ENCODE data around the gene ERF. TPM values are rescaled to one million over a fixed set of nuclear protein-coding genes. Genes with fewer than 3 reads are reported as not detected.
"Not testable (repeated sequence)": the region's sequence is repeated elsewhere in the genome, so short reads cannot be mapped to it uniquely, and the experiment has no call there.

Gene ERF
- total RNA-seq, 1 donor from 2014 or later: 109 TPM

DNA sequence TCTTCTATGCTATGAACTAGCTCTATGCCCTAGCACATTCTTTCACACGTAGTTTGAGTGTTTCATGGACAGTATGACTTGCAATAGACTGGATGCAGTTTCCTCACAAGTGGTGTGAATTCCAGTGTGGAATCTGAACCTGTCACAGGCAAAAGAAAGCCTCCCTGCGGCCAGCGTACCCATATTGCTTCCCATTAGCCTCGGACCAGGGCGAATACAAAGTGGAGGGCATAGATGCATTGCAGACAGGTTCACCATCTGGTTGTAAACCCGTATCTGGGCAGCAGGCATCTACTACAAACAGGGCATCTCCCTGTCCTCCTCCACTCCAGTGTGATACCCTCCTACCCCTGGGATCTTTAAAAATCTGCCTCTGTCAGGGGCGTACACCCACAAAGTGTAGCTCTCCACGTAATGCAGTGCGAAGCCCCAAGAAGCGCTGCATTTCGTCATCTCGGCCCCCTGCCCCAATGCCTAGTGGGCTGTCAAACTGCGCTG lies 12.8 kb upstream of the ERF start:
- Mint-ChIP-seq H3K36me3 (ENCODE audit: low read depth, unreplicated experiment) (peaks cover 6% of the 10 kb centered on the region), H3K27me3 (ENCODE audit: unreplicated experiment) (peaks cover 2% of the 10 kb centered on the region), H3K4me3 (ENCODE audit: unreplicated experiment) (no peak overlapping the region), H3K9me3 (ENCODE audit: unreplicated experiment) (no peaks in the 10 kb centered on the region), H3K4me1 (ENCODE audit: unreplicated experiment) (peaks cover 28% of the 10 kb centered on the region), H3K27ac (ENCODE audit: unreplicated experiment) (no peak overlapping the region)
- TF ChIP-seq, protein P1, sequence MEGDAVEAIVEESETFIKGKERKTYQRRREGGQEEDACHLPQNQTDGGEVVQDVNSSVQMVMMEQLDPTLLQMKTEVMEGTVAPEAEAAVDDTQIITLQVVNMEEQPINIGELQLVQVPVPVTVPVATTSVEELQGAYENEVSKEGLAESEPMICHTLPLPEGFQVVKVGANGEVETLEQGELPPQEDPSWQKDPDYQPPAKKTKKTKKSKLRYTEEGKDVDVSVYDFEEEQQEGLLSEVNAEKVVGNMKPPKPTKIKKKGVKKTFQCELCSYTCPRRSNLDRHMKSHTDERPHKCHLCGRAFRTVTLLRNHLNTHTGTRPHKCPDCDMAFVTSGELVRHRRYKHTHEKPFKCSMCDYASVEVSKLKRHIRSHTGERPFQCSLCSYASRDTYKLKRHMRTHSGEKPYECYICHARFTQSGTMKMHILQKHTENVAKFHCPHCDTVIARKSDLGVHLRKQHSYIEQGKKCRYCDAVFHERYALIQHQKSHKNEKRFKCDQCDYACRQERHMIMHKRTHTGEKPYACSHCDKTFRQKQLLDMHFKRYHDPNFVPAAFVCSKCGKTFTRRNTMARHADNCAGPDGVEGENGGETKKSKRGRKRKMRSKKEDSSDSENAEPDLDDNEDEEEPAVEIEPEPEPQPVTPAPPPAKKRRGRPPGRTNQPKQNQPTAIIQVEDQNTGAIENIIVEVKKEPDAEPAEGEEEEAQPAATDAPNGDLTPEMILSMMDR (IDR thresholded peaks at IDR 0.05; ENCODE audit: unreplicated experiment): no peak
- DNase-seq (ENCODE audit: low spot score): no peak

DNA sequence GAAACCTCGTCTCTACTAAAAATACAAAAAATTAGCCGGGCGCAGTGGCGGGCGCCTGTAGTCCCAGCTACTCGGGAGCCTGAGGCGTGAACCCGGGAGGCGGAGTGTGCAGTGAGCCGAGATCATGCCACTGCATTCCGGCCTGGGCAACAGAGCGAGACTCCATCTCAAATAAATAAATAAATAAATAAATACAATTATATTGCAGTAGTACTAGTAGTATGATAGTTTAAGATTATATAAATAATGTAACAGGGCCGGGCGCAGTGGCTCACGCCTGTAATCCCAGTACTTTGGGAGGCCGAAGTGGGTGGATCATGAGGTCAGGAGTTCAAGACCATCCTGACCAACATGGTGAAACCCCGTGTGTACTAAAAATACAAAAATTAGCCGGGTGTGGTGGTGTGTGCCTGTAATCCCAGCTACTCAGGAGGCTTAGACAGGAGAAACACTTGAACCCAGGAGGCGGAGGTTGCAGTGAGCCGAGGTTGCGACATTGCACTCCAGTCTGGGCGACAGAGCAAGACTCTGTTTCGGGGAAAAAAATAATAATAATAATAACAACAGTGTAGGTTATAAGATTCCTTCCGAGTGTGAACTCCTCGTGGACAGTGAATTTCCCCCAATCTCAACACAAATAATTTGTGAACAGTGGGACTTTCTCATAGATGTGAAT lies 12.1 kb upstream of the ERF start:
- H3K4me1 Mint-ChIP-seq (ENCODE audit: unreplicated experiment): peaks cover 28% of the 10 kb centered on the region
- not testable (repeated sequence) for H3K4me3 Mint-ChIP-seq (ENCODE audit: unreplicated experiment); H3K27ac Mint-ChIP-seq (ENCODE audit: unreplicated experiment); H3K9me3 Mint-ChIP-seq (ENCODE audit: unreplicated experiment); DNase-seq (ENCODE audit: low spot score); H3K36me3 Mint-ChIP-seq (ENCODE audit: low read depth, unreplicated experiment); H3K27me3 Mint-ChIP-seq (ENCODE audit: unreplicated experiment)

DNA sequence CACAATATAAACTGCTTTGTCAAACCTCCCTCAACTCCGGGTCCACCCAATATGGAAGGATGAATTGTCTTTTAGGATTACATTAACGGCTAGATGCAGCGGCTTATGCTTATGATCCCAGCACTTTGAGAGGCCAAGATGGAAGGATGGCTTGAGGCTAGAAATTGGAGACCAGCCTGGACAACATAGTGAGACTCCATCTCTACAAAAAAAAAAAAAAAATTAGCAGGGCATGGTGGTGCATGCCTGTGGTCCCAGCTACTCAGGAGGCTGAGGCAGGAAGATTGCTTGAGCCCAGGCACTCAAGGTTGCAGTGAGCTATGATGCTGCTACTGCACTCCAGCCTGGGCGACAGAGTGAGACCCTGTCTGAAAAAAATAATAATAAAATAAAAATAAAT lies 11.2 kb upstream of the ERF start:
- H3K4me3 Mint-ChIP-seq (ENCODE audit: unreplicated experiment); H3K9me3 Mint-ChIP-seq (ENCODE audit: unreplicated experiment); H3K27me3 Mint-ChIP-seq (ENCODE audit: unreplicated experiment); DNase-seq (ENCODE audit: low spot score); H3K36me3 Mint-ChIP-seq (ENCODE audit: low read depth, unreplicated experiment); H3K27ac Mint-ChIP-seq (ENCODE audit: unreplicated experiment): not testable (repeated sequence)
- H3K4me1 Mint-ChIP-seq (ENCODE audit: unreplicated experiment): peaks cover 23% of the 10 kb centered on the region

DNA sequence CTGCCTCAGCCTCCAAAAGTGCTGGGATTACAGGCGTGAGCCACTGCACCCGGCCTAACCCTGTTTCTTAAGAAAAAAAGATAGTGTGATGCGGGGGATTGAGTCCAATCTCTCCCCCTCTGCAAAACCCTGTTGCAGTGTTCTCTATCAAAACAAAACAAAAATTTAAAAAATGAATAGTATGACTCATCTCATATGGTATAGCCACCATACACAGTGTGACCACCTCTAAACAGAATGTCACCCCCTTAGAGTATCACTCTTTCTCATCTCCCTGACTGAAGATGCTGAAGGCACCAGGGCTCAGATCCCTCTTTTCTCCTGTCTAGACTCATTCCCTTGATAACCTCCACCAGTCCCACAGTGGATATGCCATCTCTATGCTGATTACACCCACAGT lies 6.8 kb upstream of the ERF start:
- Mint-ChIP-seq H3K36me3 (ENCODE audit: low read depth, unreplicated experiment) (no peaks in the 10 kb centered on the region), H3K27me3 (ENCODE audit: unreplicated experiment) (no peaks in the 10 kb centered on the region), H3K4me1 (ENCODE audit: unreplicated experiment) (peaks cover under 1% of the 10 kb centered on the region), H3K4me3 (ENCODE audit: unreplicated experiment) (no peak overlapping the region), H3K27ac (ENCODE audit: unreplicated experiment) (no peak overlapping the region), H3K9me3 (ENCODE audit: unreplicated experiment) (no peaks in the 10 kb centered on the region)
- TF ChIP-seq, protein P1 (IDR thresholded peaks at IDR 0.05; ENCODE audit: unreplicated experiment): no peak
- DNase-seq (ENCODE audit: low spot score): no peak

DNA sequence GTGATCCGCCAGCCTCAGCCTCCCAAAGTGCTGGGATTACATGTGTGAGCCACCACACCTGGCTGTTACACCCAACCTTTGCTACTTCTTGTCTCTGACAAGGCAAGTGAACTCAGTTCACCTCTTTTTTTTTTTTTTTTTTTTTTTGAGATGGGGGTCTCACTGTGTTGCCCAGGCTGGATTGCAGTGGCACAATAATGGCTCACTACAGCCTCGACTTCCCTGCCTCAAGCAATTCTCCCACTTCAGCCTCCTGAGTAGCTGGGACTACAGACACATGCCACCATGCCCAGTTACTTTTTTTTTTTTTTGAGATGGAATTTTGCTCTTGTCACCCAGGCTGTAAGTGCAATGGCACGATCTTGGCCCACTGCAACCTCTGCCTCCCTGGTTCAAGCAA lies 2.9 kb upstream of the ERF start:
- not testable (repeated sequence) for H3K27ac Mint-ChIP-seq (ENCODE audit: unreplicated experiment); H3K4me3 Mint-ChIP-seq (ENCODE audit: unreplicated experiment); H3K27me3 Mint-ChIP-seq (ENCODE audit: unreplicated experiment); H3K36me3 Mint-ChIP-seq (ENCODE audit: low read depth, unreplicated experiment); H3K9me3 Mint-ChIP-seq (ENCODE audit: unreplicated experiment); DNase-seq (ENCODE audit: low spot score)
- H3K4me1 Mint-ChIP-seq (ENCODE audit: unreplicated experiment): peaks cover 10% of the 10 kb centered on the region

- Mint-ChIP-seq H3K4me1 (ENCODE audit: unreplicated experiment) (peaks cover 22% of the 10 kb centered on the region), H3K27me3 (ENCODE audit: unreplicated experiment) (peaks cover 18% of the 10 kb centered on the region), H3K4me3 (ENCODE audit: unreplicated experiment) (peak overlapping the region; percentile 83), H3K27ac (ENCODE audit: unreplicated experiment) (peak overlapping the region; percentile 84), H3K9me3 (ENCODE audit: unreplicated experiment) (no peaks in the 10 kb centered on the region), H3K36me3 (ENCODE audit: low read depth, unreplicated experiment) (peaks cover 4% of the 10 kb centered on the region)
- TF ChIP-seq, protein P1 (IDR thresholded peaks at IDR 0.05; ENCODE audit: unreplicated experiment): no peak
- DNase-seq (ENCODE audit: low spot score): peak; percentile 49
These were observed 1.1 kb upstream of the ERF start for GRCh38 chr19:42255766-42256745.

Measured in endothelial cell (in vitro differentiated cells).